IMR-90 (cell line): ENCODE measurements around the gene ST14. TPM values are rescaled to one million over a fixed set of nuclear protein-coding genes. Genes with fewer than 3 reads are reported as not detected.

Experiments used
- ATAC-seq: fragments of 200-7000 bp; cut with Tn5 transposase; 2 replicates; pipeline ENCODE4 v1.9.1; 2020; ENCODE audit warnings: low read depth, mild to moderate bottlenecking, moderate library complexity
- BruUV-seq: library from RNA; stranded (reverse); fragments of 400-500 nt; replicated peaks from 2 replicates; lab custom pipeline; 2021; lab: Mats Ljungman, UMichigan
- CTCF ChIA-PET: fragments of 300-600 bp; formaldehyde crosslinking; extraction: SDS; loops from one replicate; lab custom pipeline; 2021; ENCODE audit warnings: antibody characterized with exemption; lab: Yijun Ruan, JAX
- POLR2A ChIA-PET: fragments of 300-600 bp; sonication (Branson Sonifier 250); formaldehyde crosslinking; loops from one replicate; lab custom pipeline; 2022; ENCODE audit warnings: antibody characterized with exemption; ENCODE audit not compliant: unreplicated experiment; lab: Charles Lee
- DNase-seq: peaks from one replicate; pipeline ENCODE4 v3.0.0; 2013
- H2AFZ ChIP-seq: replicated peaks from 2 replicates; pipeline ENCODE3; 2013; ENCODE audit warnings: low read length, mild to moderate bottlenecking; ENCODE audit not compliant: poor library complexity
- H2AK5ac ChIP-seq: 2 replicates; pipeline ENCODE4 v1.6.1; 2013; ENCODE audit warnings: low read depth, low read length, inconsistent platforms
- H2AK9ac ChIP-seq: replicated peaks from 2 replicates; pipeline ENCODE3; 2013; ENCODE audit warnings: mild to moderate bottlenecking, low read depth, low read length, moderate library complexity; ENCODE audit not compliant: poor library complexity
- H2BK120ac ChIP-seq: 2 replicates; pipeline ENCODE4 v1.6.1; 2013; ENCODE audit warnings: low read depth, low read length, inconsistent platforms
- H2BK15ac ChIP-seq: 3 replicates; pipeline ENCODE4 v1.6.1; 2013; ENCODE audit warnings: low read depth, low read length, inconsistent platforms
- H2BK20ac ChIP-seq: 2 replicates; pipeline ENCODE4 v1.6.1; 2013; ENCODE audit warnings: low read depth, mild to moderate bottlenecking, inconsistent platforms, low read length, moderate library complexity
- H2BK5ac ChIP-seq: 2 replicates; pipeline ENCODE4 v1.6.1; 2013; ENCODE audit warnings: mild to moderate bottlenecking, low read depth, low read length, inconsistent platforms; ENCODE audit not compliant: poor library complexity, severe bottlenecking
- H3K14ac ChIP-seq: replicated peaks from 2 replicates; pipeline ENCODE4 v1.6.1; 2013; ENCODE audit warnings: low read depth, low read length, inconsistent platforms
- H3K18ac ChIP-seq: 2 replicates; pipeline ENCODE4 v1.6.1; 2013; ENCODE audit warnings: low read depth, low read length, control low read depth
- H3K23ac ChIP-seq: 2 replicates; pipeline ENCODE4 v1.6.1; 2013; ENCODE audit warnings: low read depth, low read length, inconsistent platforms
- H3K27ac ChIP-seq: 2 replicates; pipeline ENCODE4 v1.5.1; 2013; ENCODE audit warnings: mild to moderate bottlenecking, control low read depth, low read length; ENCODE audit not compliant: insufficient read depth
- H3K27me3 ChIP-seq: 2 replicates; pipeline ENCODE4 v1.6.1; 2013; ENCODE audit warnings: low read length; ENCODE audit not compliant: control insufficient read depth, insufficient read depth
- H3K36me3 ChIP-seq: 2 replicates; pipeline ENCODE4 v1.6.1; 2013; ENCODE audit warnings: low read length, mixed read lengths; ENCODE audit not compliant: control insufficient read depth, insufficient read depth
- H3K4ac ChIP-seq: 2 replicates; pipeline ENCODE4 v1.6.1; 2013; ENCODE audit warnings: low read depth, low read length, inconsistent platforms
- H3K4me1 ChIP-seq: 2 replicates; pipeline ENCODE4 v1.6.1; 2013; ENCODE audit warnings: low read length, mixed read lengths; ENCODE audit not compliant: control insufficient read depth, insufficient read depth
- H3K4me2 ChIP-seq: 2 replicates; pipeline ENCODE4 v1.6.1; 2013; ENCODE audit warnings: low read depth, mild to moderate bottlenecking, control low read depth, low read length, moderate library complexity
- H3K4me3 ChIP-seq: 2 replicates; pipeline ENCODE4 v1.5.1; 2013; ENCODE audit warnings: low read depth, mild to moderate bottlenecking, control low read depth, low read length, moderate library complexity; ENCODE audit not compliant: insufficient read depth
- H3K56ac ChIP-seq: 2 replicates; pipeline ENCODE4 v1.6.1; 2013; ENCODE audit warnings: low read length, inconsistent platforms; ENCODE audit not compliant: insufficient read depth; ENCODE audit errors: extremely low read depth
- H3K79me1 ChIP-seq, 2 experiments: 2 replicates each; pipeline ENCODE4 v1.6.1; 2013; ENCODE audit warnings: low read length in 2 of 2, inconsistent platforms in 1 of 2, low read depth in 1 of 2
- H3K9ac ChIP-seq: 2 replicates; pipeline ENCODE4 v1.6.1; 2013; ENCODE audit warnings: low read depth, low read length, control low read depth
- H3K9me1 ChIP-seq: 2 replicates; pipeline ENCODE4 v1.6.1; 2013; ENCODE audit warnings: low read length, inconsistent platforms; ENCODE audit not compliant: insufficient read depth
- H3K9me3 ChIP-seq: 2 replicates; pipeline ENCODE4 v1.6.1; 2013; ENCODE audit warnings: low read length; ENCODE audit not compliant: control insufficient read depth, insufficient read depth
- H4K20me1 ChIP-seq: 2 replicates; pipeline ENCODE4 v1.6.1; 2013; ENCODE audit warnings: low read length, inconsistent platforms; ENCODE audit not compliant: insufficient read depth
- H4K5ac ChIP-seq: 2 replicates; pipeline ENCODE4 v1.6.1; 2013; ENCODE audit warnings: mild to moderate bottlenecking, low read depth, low read length, control low read depth
- H4K8ac ChIP-seq, 2 experiments: 2 replicates each; pipeline ENCODE4 v1.6.1; 2013; ENCODE audit warnings: low read depth in 2 of 2, low read length in 2 of 2, control low read depth in 1 of 2, inconsistent platforms in 1 of 2
- H4K91ac ChIP-seq: 2 replicates; pipeline ENCODE4 v1.6.1; 2013; ENCODE audit warnings: low read depth, low read length, inconsistent platforms; ENCODE audit not compliant: insufficient read depth
- CEBPB ChIP-seq: IDR thresholded peaks from 2 replicates; pipeline ENCODE4 v1.6.1; 2012; ENCODE audit warnings: low read depth, low read length, improper control_type of control experiment
- MXI1 ChIP-seq: IDR thresholded peaks from 2 replicates; pipeline ENCODE4 v1.6.1; 2012; ENCODE audit warnings: low read depth, mild to moderate bottlenecking, low read length, moderate library complexity, borderline replicate concordance
- POLR2A ChIP-seq: IDR thresholded peaks from 2 replicates; pipeline ENCODE4 v1.6.1; 2012; ENCODE audit warnings: mild to moderate bottlenecking, low read depth, low read length
- RAD21 ChIP-seq: IDR thresholded peaks from 2 replicates; pipeline ENCODE4 v1.6.1; 2012; ENCODE audit warnings: low read length, improper control_type of control experiment
- RFX5 ChIP-seq: IDR thresholded peaks from 2 replicates; pipeline ENCODE4 v1.8.0; 2012; ENCODE audit warnings: low read depth, mild to moderate bottlenecking, low read length, moderate library complexity
- SMC3 ChIP-seq: fragments of 150-350 bp; IDR thresholded peaks from 2 replicates; pipeline ENCODE4 v1.6.1; 2016; ENCODE audit warnings: low read depth, mild to moderate bottlenecking, antibody characterized with exemption, low read length, moderate library complexity
- USF2 ChIP-seq: fragments of 150-350 bp; IDR thresholded peaks from 2 replicates; pipeline ENCODE4 v1.6.1; 2017; ENCODE audit warnings: mild to moderate bottlenecking, antibody characterized with exemption, low read length, low read depth
- dilution Hi-C: fragments of 300-500 bp; cut with HindIII; formaldehyde crosslinking; loops from one replicate; pipeline ENCODE4 v1.14.3; 2018; ENCODE audit warnings: low sequenced_read_pairs; ENCODE audit not compliant: unreplicated experiment
- in situ Hi-C: fragments of 300-500 bp; cut with MboI; formaldehyde crosslinking; loops from 3 replicates; pipeline ENCODE4 v1.14.3; 2019; ENCODE audit warnings: low sequenced_read_pairs, inconsistent platforms, mixed read lengths
- intact Hi-C: fragments of 100-400 bp; cut with micrococcal nuclease; formaldehyde crosslinking; loops from 2 replicates; pipeline ENCODE4 v1.10.0; 2022
- polyA plus RNA-seq, 3 experiments: library from polyadenylated mRNA; depleted of rRNA; stranded (reverse); fragments of >200 nt; gene quantifications; 2 replicates each; pipeline ENCODE4 v1.2.3, GENCODE V29; 2012; ENCODE audit warnings: low replicate concordance in 1 of 3
- total RNA-seq: library from RNA; depleted of rRNA; stranded (reverse); fragments of >200 nt; gene quantifications from 2 replicates; pipeline ENCODE4 v1.2.3, GENCODE V29; 2012

The ST14 gene
- total and polyA plus RNA-seq, 2 of the 4 experiments (the other 2 are of a cell fraction), result not detected

- DNase-seq (no peak), ATAC-seq (no peak)
- no peak overlapping the region for H3K23ac ChIP-seq
- H3K36me3 ChIP-seq, result peaks cover 9% of the 10 kb centered on the region
- no peak overlapping the region for H3K18ac ChIP-seq
- no peaks in the 10 kb centered on the region for H3K27me3 ChIP-seq
- no peak overlapping the region for H2AK5ac ChIP-seq
- H3K4me3 ChIP-seq, result no peak overlapping the region
- H4K20me1 ChIP-seq, result no peaks in the 10 kb centered on the region
- intact Hi-C loops (no loop called here), dilution Hi-C loops (no loop called here), in situ Hi-C loops (no loop called here)
- no peak overlapping the region for H4K5ac ChIP-seq
- H2AFZ ChIP-seq, result no peak overlapping the region
- no peak overlapping the region for H3K4me2 ChIP-seq
- TF ChIP-seq RFX5 (no peak), MXI1 (no peak), POLR2A (no peak), SMC3 (no peak), USF2 (no peak), RAD21 (no peak), CEBPB (no peak)
- no peak overlapping the region for H3K56ac ChIP-seq
- CTCF ChIA-PET, result interaction anchor here (0.5 kb wide), 1 partner anchor 102 kb away, joined by 5 read pairs; no protein-coding TSS in a partner anchor
- H3K4me1 ChIP-seq, result no peaks in the 10 kb centered on the region; the same call in 1 of the 2 replicates
- H3K9me3 ChIP-seq, result no peaks in the 10 kb centered on the region
- H3K9ac ChIP-seq, result no peak overlapping the region
- no peak overlapping the region for H3K14ac ChIP-seq
- no peak overlapping the region for H2BK15ac ChIP-seq
- no peak overlapping the region for H4K8ac ChIP-seq
- H4K91ac ChIP-seq, result no peak overlapping the region
- H3K9me1 ChIP-seq, result no peaks in the 10 kb centered on the region
- no peak overlapping the region for H3K27ac ChIP-seq
- no peak overlapping the region for H2AK9ac ChIP-seq
- no peaks in the 10 kb centered on the region for H3K79me1 ChIP-seq
- no peak overlapping the region for H2BK120ac ChIP-seq
- POLR2A ChIA-PET, result no interaction called here
- H3K4ac ChIP-seq, result no peak overlapping the region
- no peak overlapping the region for H2BK5ac ChIP-seq
- H2BK20ac ChIP-seq, result no peak overlapping the region
- BruUV-seq, result no TSS peak
Observed at GRCh38 chr11:130234315-130234714, 74.7 kb downstream of the ST14 start.
